SKM-1 (cell line): Measurements from ENCODE around the gene RASGRP3.

Source experiments
- DNase-seq: peaks from one replicate; lab custom pipeline; 2025; ENCODE audit not compliant: unreplicated experiment; lab: John Stamatoyannopoulos, UW

Gene RASGRP3

GRCh38 chr2:33518929-33519328 lies 42.5 kb downstream of the RASGRP3 start:
- no peak for DNase-seq

DNA sequence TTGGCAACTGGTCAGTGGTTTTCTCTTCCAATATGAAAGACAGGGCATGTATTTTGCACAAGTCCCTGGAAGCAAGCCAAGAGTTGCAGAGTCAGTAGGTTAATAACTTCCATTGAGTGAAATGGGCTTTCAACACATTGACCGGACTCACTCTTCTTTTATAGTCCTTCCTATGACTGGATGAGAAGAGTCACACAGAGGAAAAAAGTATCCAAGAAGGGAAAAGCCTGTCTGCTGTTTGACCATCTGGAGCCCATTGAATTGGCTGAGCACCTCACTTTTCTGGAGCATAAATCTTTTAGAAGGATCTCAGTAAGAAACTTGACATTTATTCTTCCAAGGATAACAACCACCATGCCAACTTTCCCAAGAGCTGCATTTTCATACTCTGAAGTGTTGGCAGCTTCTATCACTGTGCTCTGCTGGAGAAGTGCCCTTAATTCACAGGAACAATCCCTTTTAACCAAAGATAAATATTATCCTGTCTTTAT lies 45.4 kb downstream of the RASGRP3 start:
- DNase-seq, result no peak

- DNase-seq, result no peak
Observed at GRCh38 chr2:33522576-33522975, 46.1 kb downstream of the RASGRP3 start.

DNA sequence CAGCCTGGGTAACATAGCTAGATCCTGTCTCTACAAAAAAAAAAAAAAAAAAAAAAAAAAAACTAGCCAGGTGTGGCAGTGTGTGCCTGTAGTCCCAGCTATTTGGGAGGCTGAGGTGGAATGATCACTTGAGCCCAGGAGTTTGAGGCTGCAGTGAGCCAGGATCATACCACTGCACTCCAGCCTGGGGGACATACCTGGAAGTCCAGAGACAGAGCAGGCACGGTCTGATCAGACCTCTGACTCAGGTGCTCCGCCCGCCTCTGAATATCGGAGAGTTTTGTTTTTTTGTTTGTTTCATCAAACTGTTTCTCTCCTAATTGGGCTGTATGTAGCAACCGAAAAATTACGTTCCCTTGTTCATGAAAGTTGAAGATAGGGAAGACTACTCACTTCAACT lies 49.2 kb downstream of the RASGRP3 start:
- no peak for DNase-seq

- DNase-seq, result no peak
Observed at GRCh38 chr2:33526132-33526531, 49.7 kb downstream of the RASGRP3 start.

DNA sequence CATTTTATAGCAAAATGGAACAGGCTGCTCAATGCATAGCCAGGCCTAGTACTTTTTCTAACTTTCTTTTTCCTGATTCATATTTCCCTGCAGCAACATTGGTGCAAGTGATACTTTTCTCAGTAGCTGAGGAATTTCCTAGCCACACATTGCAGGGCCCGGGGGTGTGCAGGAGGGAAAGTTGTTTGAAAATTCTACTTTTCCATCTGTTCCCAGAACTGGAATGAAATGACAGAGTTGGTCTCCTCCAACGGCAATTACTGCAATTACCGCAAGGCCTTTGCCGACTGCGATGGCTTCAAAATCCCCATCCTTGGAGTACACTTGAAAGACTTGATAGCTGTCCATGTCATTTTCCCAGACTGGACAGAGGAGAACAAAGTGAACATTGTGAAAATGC lies 50.5 kb downstream of the RASGRP3 start:
- no peak for DNase-seq

- DNase-seq, result no peak
Observed at GRCh38 chr2:33528441-33528950, 52.0 kb downstream of the RASGRP3 start.

- no peak for DNase-seq
Observed at GRCh38 chr2:33529771-33530481, 53.5 kb downstream of the RASGRP3 start.

- no peak for DNase-seq
Observed at GRCh38 chr2:33530690-33531548, 54.5 kb downstream of the RASGRP3 start.

- no peak for DNase-seq
Observed at GRCh38 chr2:33531549-33532059, 55.2 kb downstream of the RASGRP3 start.

- no peak for DNase-seq
Observed at GRCh38 chr2:33532146-33532545, 55.7 kb downstream of the RASGRP3 start.

- DNase-seq, result no peak
Observed at GRCh38 chr2:33532966-33533365, 56.5 kb downstream of the RASGRP3 start.

DNA sequence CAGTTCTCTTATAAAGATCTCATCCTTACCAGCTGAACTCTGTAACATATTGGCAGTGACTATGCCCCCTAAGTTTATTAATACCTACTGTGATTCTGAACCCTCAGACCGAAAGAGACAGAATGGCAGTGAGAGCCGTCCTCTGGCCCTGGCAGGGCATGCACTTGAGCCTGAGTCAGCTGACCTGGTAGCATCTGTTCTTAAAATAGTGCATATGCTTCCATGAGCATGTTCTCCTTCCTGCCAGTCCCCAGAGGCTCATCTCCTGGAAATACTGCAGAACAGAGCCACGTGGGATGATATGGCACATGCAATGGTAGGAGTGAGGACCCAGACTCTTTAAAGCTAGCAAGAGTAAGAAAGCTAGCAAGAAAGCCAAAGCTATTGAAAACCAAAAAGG lies 59.0 kb downstream of the RASGRP3 start:
- DNase-seq, result no peak

DNA sequence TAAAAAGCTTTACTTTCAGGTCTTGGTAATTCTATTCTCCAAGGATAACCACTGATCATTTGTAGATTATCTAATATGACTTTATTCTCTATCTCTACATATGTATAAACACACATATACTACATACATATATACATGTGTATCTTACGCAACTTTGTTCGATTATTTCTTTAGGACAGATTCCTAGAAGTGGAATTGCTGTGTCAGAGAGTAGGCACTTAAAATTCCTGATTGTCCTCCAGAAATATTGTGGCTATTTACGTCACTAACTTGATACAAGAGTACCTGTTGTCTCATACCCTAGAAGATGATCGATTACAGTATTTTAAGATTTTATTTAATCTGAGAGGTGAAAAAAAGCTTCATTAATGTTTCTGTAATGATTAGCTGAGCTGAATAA lies 64.8 kb downstream of the RASGRP3 start:
- DNase-seq, result no peak

DNA sequence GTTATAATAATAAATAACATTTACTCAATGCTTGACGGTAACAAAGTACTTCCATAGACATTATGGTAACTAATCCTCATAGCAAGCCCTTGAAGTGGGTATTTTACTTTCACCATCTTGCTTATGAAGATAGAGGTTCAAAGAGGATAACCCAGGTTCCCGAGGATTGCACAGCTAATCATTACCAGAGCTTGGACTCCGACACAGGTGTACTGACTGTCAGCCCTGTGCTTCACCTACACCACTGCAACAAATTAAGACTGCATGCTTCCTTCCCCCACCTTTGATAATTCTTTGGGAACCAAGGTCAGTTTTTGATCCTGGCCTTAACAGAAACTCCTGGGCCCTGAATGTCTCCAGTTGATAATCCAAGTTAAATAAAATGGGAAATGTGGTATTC lies 73.8 kb downstream of the RASGRP3 start:
- DNase-seq, result no peak

- no peak for DNase-seq
Observed at GRCh38 chr2:33552758-33553461, 76.5 kb downstream of the RASGRP3 start.

DNA sequence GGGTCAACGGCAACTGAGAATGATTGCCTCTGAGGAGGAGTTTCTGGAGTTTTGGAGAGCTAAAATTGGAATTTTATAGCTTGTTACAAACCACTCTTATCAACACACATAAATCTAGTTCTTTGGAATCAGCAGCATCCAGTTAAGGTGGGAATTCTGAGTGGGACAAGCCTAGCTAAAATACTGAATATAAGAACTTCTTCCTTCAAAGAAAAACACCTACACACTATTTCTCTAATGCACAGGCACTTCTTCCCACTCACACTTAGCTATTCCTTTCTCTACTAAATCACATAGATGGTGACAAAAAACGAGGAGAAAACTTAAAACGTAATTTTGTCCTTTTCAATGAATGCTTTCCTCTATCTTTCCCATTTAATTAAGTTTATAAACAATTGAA lies 79.2 kb downstream of the RASGRP3 start:
- no peak for DNase-seq

GRCh38 chr2:33559328-33559727 lies 82.9 kb downstream of the RASGRP3 start:
- DNase-seq, result no peak

GRCh38 chr2:33560017-33560416 lies 83.6 kb downstream of the RASGRP3 start:
- no peak for DNase-seq

DNA sequence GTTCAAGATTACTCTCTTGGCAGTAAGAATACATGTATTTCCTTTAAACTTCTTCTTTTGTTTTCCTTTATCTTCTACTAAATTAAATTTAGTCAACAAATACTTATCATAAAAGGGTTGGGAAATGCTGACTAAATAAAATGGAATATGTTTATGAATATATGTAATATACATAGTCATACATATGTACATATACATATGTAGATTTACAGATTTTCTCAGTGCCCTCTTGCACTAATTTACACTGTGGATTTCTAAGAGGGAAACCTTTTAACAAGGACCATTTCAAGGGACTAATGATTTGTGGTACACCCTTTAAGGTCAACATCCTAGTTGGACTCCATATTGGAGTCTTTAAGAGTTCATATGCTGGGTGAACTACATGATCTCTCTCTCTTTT lies 85.4 kb downstream of the RASGRP3 start:
- no peak for DNase-seq

GRCh38 chr2:33570681-33571080 lies 94.2 kb downstream of the RASGRP3 start:
- DNase-seq, result no peak
